Measurements from ENCODE around the gene CEMIP2. TPM values are rescaled to one million over a fixed set of nuclear protein-coding genes. Genes with fewer than 3 reads are reported as not detected.

The CEMIP2 gene
- total and polyA plus RNA-seq, 2 of the 13 experiments (the other 11 are each of a cell fraction or from before 2014, with no cell fraction given), result 94.3 to 128 TPM

GRCh38 chr9:71806901-71807307 is 38.6 kb upstream of the CEMIP2 start (continued):
- TF ChIP-seq TARDBP (CRISPR knock-in tag; IDR thresholded peaks at IDR 0.05) (0 out of 2 replicates have a peak, but pooled peaks have one; percentile 15), NR0B2 (CRISPR knock-in tag; IDR thresholded peaks at IDR 0.05) (no peak), ZNF572 (CRISPR knock-in tag; IDR thresholded peaks at IDR 0.05) (no peak), ZNF761 (CRISPR knock-in tag; conservative IDR thresholded peaks at IDR 0.05) (no peak), HMGXB4 (CRISPR knock-in tag; IDR thresholded peaks at IDR 0.05; ENCODE audit: borderline replicate concordance in 1 of 2, low read depth in 1 of 2) (peak in 1 of 2 experiments; percentile 43; a peak in 1 of 4 replicates), IKZF4 (CRISPR knock-in tag; IDR thresholded peaks at IDR 0.05; ENCODE audit: borderline replicate concordance, low read depth, not compliant biosample characterization) (no peak), HMG20B (CRISPR knock-in tag; conservative IDR thresholded peaks at IDR 0.05) (no peak), REPIN1 (CRISPR knock-in tag; IDR thresholded peaks at IDR 0.05; ENCODE audit: borderline replicate concordance, low read depth) (peak; percentile 57; the same call in 1 of the 2 replicates), ZNF446 (CRISPR knock-in tag; IDR thresholded peaks at IDR 0.05) (no peak), ZNF549 (CRISPR knock-in tag; IDR thresholded peaks at IDR 0.05) (no peak), DR1 (CRISPR knock-in tag; IDR thresholded peaks at IDR 0.05) (no peak), ZNF34 (CRISPR knock-in tag; IDR thresholded peaks at IDR 0.05; ENCODE audit: borderline replicate concordance) (no peak), ATF7 (IDR thresholded peaks at IDR 0.05) (no peak), ATF7 (CRISPR knock-in tag; IDR thresholded peaks at IDR 0.05) (no peak), YEATS4 (CRISPR knock-in tag; IDR thresholded peaks at IDR 0.05; ENCODE audit: borderline replicate concordance) (no peak), NFE2L2 (IDR thresholded peaks at IDR 0.05; ENCODE audit: low read length) (no peak), MBD4 (IDR thresholded peaks at IDR 0.05; ENCODE audit: borderline replicate concordance, low read length) (no peak), THRA (CRISPR knock-in tag; IDR thresholded peaks at IDR 0.05; ENCODE audit: borderline replicate concordance) (no peak), STAG1 (CRISPR knock-in tag; IDR thresholded peaks at IDR 0.05) (peak; percentile 95), LRRFIP1 (CRISPR knock-in tag; conservative IDR thresholded peaks at IDR 0.05) (no peak), DRAP1 (CRISPR knock-in tag; IDR thresholded peaks at IDR 0.05) (no peak), ZNF740 (CRISPR knock-in tag; IDR thresholded peaks at IDR 0.05) (no peak), ZNF460 (CRISPR knock-in tag; IDR thresholded peaks at IDR 0.05; ENCODE audit: borderline replicate concordance) (no peak), ZNF484 (CRISPR knock-in tag; IDR thresholded peaks at IDR 0.05; ENCODE audit: borderline replicate concordance, low read depth) (no peak), TBP (CRISPR knock-in tag; IDR thresholded peaks at IDR 0.05) (no peak)
